Activated naive CD4-positive, alpha-beta T cell treated with anti-CD3 and anti-CD28 coated beads, Interleukin-2, amount 50 U/mL, for 16 hours (primary cell): ENCODE results near the gene SPRY4.
"Not testable (repeated sequence)": the region's sequence is repeated elsewhere in the genome, so short reads cannot be mapped to it uniquely, and the experiment has no call there.

Source experiments
- DNase-seq: peaks from one replicate; pipeline ENCODE4 v3.0.0-alpha.2; 2020

The SPRY4 gene

GRCh38 chr5:142314109-142314508 is 10.7 kb downstream of the SPRY4 start:
- no peak for DNase-seq

DNA sequence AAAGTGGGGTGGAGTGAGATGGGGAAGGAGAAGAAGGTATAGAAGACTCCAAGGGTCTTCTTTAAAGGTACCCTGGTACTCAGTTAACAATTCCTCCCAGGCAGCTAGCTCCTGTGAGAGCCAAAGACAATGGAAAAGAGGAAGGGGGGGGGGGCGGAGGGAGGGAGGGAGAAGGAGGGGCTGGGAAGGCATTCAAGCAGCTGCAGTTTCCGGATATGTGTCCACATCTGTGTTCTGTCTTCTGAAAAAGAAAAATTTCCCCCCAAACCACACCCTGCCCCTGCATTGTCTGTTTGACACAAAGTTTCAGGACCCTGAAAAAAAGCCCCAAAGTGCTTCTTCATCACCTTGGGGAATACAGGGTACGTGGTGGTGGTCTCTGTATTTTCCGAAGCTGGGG is 11.1 kb downstream of the SPRY4 start:
- no peak for DNase-seq

DNA sequence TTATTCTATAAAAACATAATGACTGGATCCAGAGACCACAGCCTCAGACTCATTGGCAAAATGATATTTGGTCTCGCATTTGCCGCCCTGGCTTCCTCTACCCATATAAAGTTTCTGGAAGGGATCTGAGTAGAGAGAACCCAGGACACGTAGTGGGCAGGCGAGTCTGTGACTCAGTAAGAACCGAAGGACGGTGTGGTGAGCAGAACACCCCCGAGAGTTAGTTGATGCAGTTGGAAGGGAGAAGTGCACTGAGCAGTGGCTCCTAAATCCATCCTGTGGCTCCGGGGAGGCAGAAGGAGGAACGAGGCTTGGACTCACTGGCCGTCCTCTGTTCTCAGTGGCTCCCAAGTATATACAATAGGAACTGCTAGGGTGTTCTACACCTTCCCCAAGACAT is 11.5 kb downstream of the SPRY4 start:
- no peak for DNase-seq

- DNase-seq: no peak
Observed at GRCh38 chr5:142312399-142312798, 12.4 kb downstream of the SPRY4 start.

DNA sequence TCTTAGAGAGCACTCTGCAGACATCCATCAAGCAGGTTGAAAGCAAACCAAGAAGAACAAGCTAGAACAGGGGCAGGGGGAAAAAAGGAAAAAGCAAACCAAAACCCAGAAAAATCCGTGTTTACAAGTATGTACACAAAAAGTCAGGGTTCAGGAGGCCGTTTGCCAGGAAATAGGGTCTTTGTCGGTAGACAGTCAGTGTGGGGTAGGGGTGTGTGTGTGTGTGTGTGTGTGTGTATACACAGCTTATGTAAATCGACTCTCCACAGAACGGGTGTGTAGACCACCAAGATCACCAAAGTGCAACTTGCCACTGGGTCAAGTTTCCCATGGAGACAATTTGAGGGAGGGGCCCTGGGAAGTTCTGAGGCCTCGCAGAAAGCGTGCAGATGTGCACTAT is 13.1 kb downstream of the SPRY4 start:
- no peak for DNase-seq

DNA sequence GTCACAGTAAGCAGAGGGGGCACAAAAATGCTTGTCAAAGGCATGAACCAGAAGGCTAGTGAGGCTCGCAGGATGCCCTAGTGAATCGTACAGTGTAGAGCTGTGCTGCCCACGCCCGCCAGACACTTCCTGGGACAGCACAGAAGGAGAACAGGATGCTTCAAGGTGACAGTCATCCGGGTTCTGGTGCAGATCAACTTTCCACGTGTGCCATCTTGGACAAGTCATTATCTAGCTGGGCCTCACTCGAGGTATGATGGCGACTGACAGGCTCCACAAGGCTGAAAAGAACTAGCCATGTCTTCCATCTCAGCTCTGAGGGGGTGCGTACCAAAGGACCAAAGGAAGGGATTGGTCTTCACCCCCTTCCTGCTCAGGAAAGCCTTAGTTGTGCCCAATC is 14.0 kb downstream of the SPRY4 start:
- no peak for DNase-seq

GRCh38 chr5:142309747-142310318 is 15.0 kb downstream of the SPRY4 start:
- no peak for DNase-seq

- no peak for DNase-seq
Observed at GRCh38 chr5:142308358-142308757, 16.5 kb downstream of the SPRY4 start.

- DNase-seq: no peak
Observed at GRCh38 chr5:142307146-142307890, 17.5 kb downstream of the SPRY4 start.

DNA sequence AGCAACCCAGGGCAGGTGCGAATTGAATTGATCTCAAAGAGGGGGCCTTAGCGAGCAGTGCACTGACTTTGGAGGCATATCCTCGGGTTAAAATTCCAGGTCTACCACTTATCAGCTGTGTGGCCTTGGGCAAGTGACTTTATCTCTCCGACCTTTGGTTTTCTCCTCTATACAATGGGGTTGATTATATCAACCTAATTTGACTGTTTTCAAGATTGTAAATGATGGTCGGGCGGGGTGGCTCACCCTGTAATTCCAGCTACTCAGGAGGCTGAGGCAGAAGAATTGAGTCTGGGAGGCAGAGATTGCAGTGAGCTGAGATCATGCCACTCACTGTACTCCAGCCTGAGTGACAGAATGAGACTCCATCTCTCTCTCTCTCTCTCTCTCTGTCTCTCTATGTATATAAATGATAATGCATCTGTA is 18.7 kb downstream of the SPRY4 start:
- no peak for DNase-seq

DNA sequence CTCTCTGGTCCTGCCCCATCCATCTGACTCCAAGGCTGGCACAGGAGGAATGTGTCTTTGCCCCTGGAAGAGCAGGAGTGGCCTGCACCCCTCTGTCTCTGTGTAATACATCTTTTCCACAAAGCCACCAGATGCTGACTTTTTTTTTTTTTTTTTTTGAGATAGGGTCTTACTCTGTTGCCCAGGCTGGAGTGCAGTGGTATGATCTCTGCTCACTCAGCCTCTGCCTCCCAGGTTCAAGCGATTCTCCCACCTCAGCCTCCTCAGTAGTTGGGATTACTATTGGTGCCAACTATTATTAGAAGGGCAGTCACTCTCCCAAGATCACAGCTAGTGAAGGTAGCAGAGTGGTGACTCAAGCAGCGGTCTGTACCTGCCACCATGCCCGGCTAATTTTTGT is 19.6 kb downstream of the SPRY4 start:
- no peak for DNase-seq

DNA sequence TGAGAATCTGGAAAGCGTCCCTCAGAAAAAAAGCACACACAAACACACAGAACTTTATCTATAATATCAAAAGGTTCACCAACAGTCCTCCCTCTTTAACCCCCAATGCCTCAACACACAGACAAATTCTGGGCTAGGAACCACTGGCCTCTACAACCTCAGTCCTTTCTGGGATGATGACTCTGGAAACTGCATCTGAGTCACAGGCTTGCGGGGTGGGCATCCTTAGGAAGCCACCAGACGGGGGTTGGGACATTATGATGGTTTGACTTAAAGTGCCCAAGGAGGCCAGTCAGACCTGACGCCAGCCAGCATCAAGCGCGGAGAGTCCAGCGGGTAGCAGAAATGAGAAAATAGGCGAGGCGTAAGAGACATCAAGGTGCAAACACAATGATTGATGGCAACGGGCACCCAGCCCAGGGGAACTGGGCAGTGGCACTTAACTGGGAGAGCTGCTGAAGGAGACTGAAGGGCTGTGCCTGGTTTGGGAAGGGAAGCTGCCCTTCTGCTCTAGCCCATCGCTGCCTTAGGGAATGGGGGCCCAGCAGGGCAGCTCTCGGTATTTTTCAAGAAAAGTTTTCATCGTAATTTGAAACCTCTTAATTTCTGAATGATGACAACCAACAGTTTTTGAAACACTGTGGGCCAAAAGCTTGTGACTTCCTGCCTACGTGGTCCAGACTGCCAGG is 20.7 kb downstream of the SPRY4 start:
- no peak for DNase-seq

DNA sequence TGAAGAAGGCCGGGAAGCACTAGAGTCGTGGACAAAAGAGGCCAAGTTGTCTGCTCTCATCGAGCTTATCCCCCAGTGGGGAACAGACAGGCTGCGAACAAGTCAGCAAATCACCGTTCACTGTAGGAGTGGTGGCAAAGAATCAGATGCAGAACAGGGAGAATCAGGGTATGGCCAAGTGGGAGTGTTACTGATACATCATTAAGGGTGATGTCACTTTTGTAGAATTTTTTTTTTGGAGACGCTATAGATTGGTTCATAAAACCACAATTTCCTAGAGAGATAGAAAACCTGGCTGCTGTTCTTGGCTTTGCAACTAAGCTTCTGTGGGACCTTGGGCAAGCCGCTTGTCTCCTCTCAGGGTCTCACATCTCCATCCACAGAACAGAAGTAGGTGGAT is 21.3 kb downstream of the SPRY4 start:
- DNase-seq: no peak

DNA sequence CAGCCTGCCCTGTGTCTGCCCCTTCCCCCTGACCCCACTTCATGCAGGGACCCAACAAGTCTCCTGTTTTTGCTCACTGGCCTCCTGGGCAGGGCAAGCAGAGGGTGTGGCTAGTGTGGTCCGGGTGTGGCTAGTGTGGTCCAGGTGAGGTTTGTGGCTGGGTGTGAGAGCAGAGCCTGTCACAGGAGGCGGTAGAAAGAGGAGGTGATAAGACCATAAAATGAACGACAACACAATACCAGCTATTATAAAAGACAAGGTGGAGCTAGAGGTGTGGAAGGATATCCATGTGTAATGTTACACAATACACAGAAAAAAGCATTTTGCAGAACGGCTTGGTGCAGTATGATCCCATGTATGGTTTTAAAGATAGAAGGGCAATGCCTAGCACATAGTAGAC is 23.3 kb downstream of the SPRY4 start:
- no peak for DNase-seq

GRCh38 chr5:142300677-142301076 is 24.1 kb downstream of the SPRY4 start:
- DNase-seq: no peak

- DNase-seq: no peak
Observed at GRCh38 chr5:142298789-142299188, 26.0 kb downstream of the SPRY4 start.

- DNase-seq: not testable (repeated sequence)
Observed at GRCh38 chr5:142297786-142298185, 27.0 kb downstream of the SPRY4 start.

DNA sequence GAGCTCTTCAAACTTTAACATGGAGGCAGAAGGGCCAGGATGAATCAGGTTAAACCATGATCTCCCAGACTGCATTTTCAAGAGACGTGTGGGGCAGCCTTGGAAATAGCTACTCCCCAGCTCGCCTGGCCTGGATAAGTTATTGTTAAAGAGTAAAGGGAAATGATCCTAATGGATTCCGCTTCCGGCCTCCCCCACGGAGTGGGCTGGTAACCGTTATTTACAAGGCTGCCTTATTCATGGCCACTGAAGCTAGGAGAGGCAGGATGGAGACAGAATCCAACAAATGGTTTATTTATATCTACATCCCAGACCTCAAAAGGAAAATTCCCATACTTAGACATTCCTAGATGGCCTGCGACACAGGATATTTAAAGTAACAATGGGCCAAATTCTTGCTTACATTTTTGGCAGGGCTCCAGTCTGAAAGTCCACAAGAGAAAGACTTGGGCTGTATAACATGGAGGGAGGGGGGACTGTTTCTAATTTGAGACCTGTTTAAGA is 27.9 kb downstream of the SPRY4 start:
- DNase-seq: no peak

- no peak for DNase-seq
Observed at GRCh38 chr5:142295960-142296860, 28.6 kb downstream of the SPRY4 start.

DNA sequence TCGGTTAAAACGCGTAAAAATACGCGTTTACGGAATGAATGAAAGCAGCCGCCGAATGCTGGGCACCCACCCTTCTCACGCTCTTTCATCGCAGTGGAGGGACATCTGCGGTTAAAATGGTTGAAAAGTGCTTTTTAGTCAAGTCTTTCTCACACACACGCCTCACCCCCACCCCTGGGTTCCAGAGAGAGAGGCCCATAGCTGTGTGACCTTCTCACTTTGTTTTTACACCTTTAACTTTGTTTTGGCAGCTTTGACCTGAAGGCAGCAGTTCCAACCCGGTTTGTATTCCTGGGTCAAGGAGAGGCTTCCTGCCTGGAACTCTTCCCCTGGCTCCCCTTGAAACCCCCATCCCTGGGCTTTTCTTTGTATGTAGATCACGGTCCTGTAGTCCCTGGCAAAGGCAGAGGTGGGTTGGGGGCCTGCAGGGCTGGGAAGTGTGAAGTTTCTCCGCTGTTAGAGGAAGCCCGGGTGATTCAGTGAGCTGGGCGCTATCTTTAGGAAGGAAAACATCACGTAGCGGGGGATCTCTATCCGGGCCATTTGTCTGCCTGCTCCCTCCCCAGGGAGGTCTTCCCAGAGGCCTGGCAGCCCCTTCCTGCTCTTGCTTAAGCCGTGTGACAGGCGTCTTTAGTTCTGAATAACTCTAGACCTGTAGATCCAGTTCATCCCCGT is 29.6 kb downstream of the SPRY4 start:
- DNase-seq: no peak

- DNase-seq: no peak
Observed at GRCh38 chr5:142293486-142293885, 31.3 kb downstream of the SPRY4 start.

DNA sequence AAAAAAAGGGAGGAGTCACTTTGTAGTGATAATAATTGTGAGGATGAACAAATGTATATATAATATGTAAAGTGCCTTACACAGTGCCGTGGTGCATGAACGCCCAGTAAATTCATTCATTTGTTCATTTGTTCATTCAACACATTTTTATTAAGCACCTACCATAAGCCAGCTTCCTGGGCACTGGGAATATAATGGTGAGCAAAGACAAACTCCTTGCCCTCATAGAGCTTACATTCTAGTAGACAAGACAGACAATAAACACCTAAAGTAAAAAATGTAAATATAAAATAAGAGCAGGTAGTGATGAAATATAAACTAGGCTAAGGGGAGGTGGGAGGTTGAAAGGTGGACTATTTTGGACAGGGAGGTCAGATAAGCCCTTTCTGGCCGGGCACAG is 32.0 kb downstream of the SPRY4 start:
- no peak for DNase-seq
